ENCODE data around the gene NRG2.

NRG2 gene

GRCh38 chr5:139852696-139853095 lies 190.4 kb downstream of the NRG2 start:
- FAIRE-seq = no peak

- FAIRE-seq = no peak
Measured at GRCh38 chr5:139851558-139851957, 191.5 kb downstream of the NRG2 start.

- no peak for FAIRE-seq
Measured at GRCh38 chr5:139850423-139851016, 192.6 kb downstream of the NRG2 start.

GRCh38 chr5:139849942-139850341 lies 193.2 kb downstream of the NRG2 start:
- FAIRE-seq = no peak

- FAIRE-seq = no peak
Measured at GRCh38 chr5:139849501-139849900, 193.6 kb downstream of the NRG2 start.

GRCh38 chr5:139848508-139849100 lies 194.5 kb downstream of the NRG2 start:
- FAIRE-seq = no peak

GRCh38 chr5:139847790-139848507 lies 195.2 kb downstream of the NRG2 start:
- FAIRE-seq = no peak

GRCh38 chr5:139847091-139847490 lies 196.0 kb downstream of the NRG2 start:
- no peak for FAIRE-seq

GRCh38 chr5:139845846-139846681 lies 197.0 kb downstream of the NRG2 start:
- no peak for FAIRE-seq

- no peak for FAIRE-seq
Measured at GRCh38 chr5:139844472-139845145, 198.5 kb downstream of the NRG2 start.

GRCh38 chr5:139843991-139844390 lies 199.1 kb downstream of the NRG2 start:
- no peak for FAIRE-seq

GRCh38 chr5:139842321-139842720 lies 200.8 kb downstream of the NRG2 start:
- FAIRE-seq = no peak

GRCh38 chr5:139841549-139841948 lies 201.6 kb downstream of the NRG2 start:
- FAIRE-seq = no peak

- no peak for FAIRE-seq
Measured at GRCh38 chr5:139839918-139840317, 203.2 kb downstream of the NRG2 start.

GRCh38 chr5:139839232-139839815 lies 203.8 kb downstream of the NRG2 start:
- no peak for FAIRE-seq

- FAIRE-seq = no peak
Measured at GRCh38 chr5:139838381-139839197, 204.5 kb downstream of the NRG2 start.

GRCh38 chr5:139837711-139838380 lies 205.3 kb downstream of the NRG2 start:
- no peak for FAIRE-seq

- FAIRE-seq = no peak
Measured at GRCh38 chr5:139836469-139837208, 206.5 kb downstream of the NRG2 start.

- FAIRE-seq = no peak
Measured at GRCh38 chr5:139835656-139836055, 207.4 kb downstream of the NRG2 start.

- no peak for FAIRE-seq
Measured at GRCh38 chr5:139833525-139833924, 209.6 kb downstream of the NRG2 start.

Measured in colon (tissue), 2 donors.